Panc1 (cell line): ENCODE data around the gene CDC45.

Experiments
- CTCF ChIP-seq: fragments of 450-650 bp; IDR thresholded peaks from 2 replicates; pipeline ENCODE4 v1.5.1; 2017; ENCODE audit warnings: mild to moderate bottlenecking
- REST ChIP-seq, 2 experiments: IDR thresholded peaks; 2 replicates each; pipeline ENCODE4 v1.6.1; 2011 to 2012; ENCODE audit warnings: low read depth in 2 of 2, control low read depth in 1 of 2, low read length in 1 of 2, mild to moderate bottlenecking in 1 of 2, moderate library complexity in 1 of 2; ENCODE audit not compliant: insufficient read depth in 1 of 2
- TCF7L2 ChIP-seq: IDR thresholded peaks from 2 replicates; pipeline ENCODE4 v1.6.1; 2011; ENCODE audit warnings: mild to moderate bottlenecking, low read depth, low read length, inconsistent platforms

GRCh38 chr22:19527861-19528417 is 48.2 kb downstream of the CDC45 start:
- TF ChIP-seq TCF7L2 = no peak
- no peak for TF ChIP-seq REST (IDR thresholded peaks at IDR 0.05; ENCODE audit: insufficient read depth in 1 of 2, low read depth in 2 of 2, low read length in 1 of 2)
- no peak for TF ChIP-seq CTCF
